ENCODE results near the gene NRXN3.

The NRXN3 gene

GRCh38 chr14:79369359-79370332 is 1199.5 kb downstream of the NRXN3 start:
- TF ChIP-seq GATA2 (IDR thresholded peaks at IDR 0.05; ENCODE audit: low read depth, low read length): no peak
- no peak for TF ChIP-seq GATA3 (IDR thresholded peaks at IDR 0.05; ENCODE audit: low read depth, low read length)

GRCh38 chr14:79370969-79371368 is 1200.8 kb downstream of the NRXN3 start:
- TF ChIP-seq GATA2 (IDR thresholded peaks at IDR 0.05; ENCODE audit: low read depth, low read length): no peak

- TF ChIP-seq GATA2 (IDR thresholded peaks at IDR 0.05; ENCODE audit: low read depth, low read length): no peak
- no peak for TF ChIP-seq GATA3 (IDR thresholded peaks at IDR 0.05; ENCODE audit: low read depth, low read length)
Measured at GRCh38 chr14:79373451-79373850, 1203.3 kb downstream of the NRXN3 start.

GRCh38 chr14:79375356-79375755 is 1205.2 kb downstream of the NRXN3 start:
- TF ChIP-seq GATA2 (IDR thresholded peaks at IDR 0.05; ENCODE audit: low read depth, low read length) (peak; percentile 29; the same call in 1 of the 2 replicates), GATA3 (IDR thresholded peaks at IDR 0.05; ENCODE audit: low read depth, low read length) (no peak)

- TF ChIP-seq GATA3 (IDR thresholded peaks at IDR 0.05; ENCODE audit: low read depth, low read length) (no peak), GATA2 (IDR thresholded peaks at IDR 0.05; ENCODE audit: low read depth, low read length) (no peak)
Measured at GRCh38 chr14:79376557-79376956, 1206.4 kb downstream of the NRXN3 start.

- TF ChIP-seq GATA3 (IDR thresholded peaks at IDR 0.05; ENCODE audit: low read depth, low read length) (no peak), GATA2 (IDR thresholded peaks at IDR 0.05; ENCODE audit: low read depth, low read length) (no peak)
Measured at GRCh38 chr14:79378020-79378419, 1207.8 kb downstream of the NRXN3 start.

- TF ChIP-seq GATA2 (IDR thresholded peaks at IDR 0.05; ENCODE audit: low read depth, low read length): no peak
- no peak for TF ChIP-seq GATA3 (IDR thresholded peaks at IDR 0.05; ENCODE audit: low read depth, low read length)
Measured at GRCh38 chr14:79379266-79379665, 1209.1 kb downstream of the NRXN3 start.

GRCh38 chr14:79383031-79383430 is 1212.9 kb downstream of the NRXN3 start:
- TF ChIP-seq GATA3 (IDR thresholded peaks at IDR 0.05; ENCODE audit: low read depth, low read length) (no peak), GATA2 (IDR thresholded peaks at IDR 0.05; ENCODE audit: low read depth, low read length) (no peak)

- TF ChIP-seq GATA2 (IDR thresholded peaks at IDR 0.05; ENCODE audit: low read depth, low read length) (no peak), GATA3 (IDR thresholded peaks at IDR 0.05; ENCODE audit: low read depth, low read length) (no peak)
Measured at GRCh38 chr14:79383475-79383874, 1213.3 kb downstream of the NRXN3 start.

- TF ChIP-seq GATA2 (IDR thresholded peaks at IDR 0.05; ENCODE audit: low read depth, low read length): no peak
- TF ChIP-seq GATA3 (IDR thresholded peaks at IDR 0.05; ENCODE audit: low read depth, low read length): no peak
Measured at GRCh38 chr14:79395061-79395460, 1224.9 kb downstream of the NRXN3 start.

GRCh38 chr14:79404874-79405511 is 1234.8 kb downstream of the NRXN3 start:
- TF ChIP-seq GATA3 (IDR thresholded peaks at IDR 0.05; ENCODE audit: low read depth, low read length): no peak
- no peak for TF ChIP-seq GATA2 (IDR thresholded peaks at IDR 0.05; ENCODE audit: low read depth, low read length)

- TF ChIP-seq GATA2 (IDR thresholded peaks at IDR 0.05; ENCODE audit: low read depth, low read length) (no peak), GATA3 (IDR thresholded peaks at IDR 0.05; ENCODE audit: low read depth, low read length) (no peak)
Measured at GRCh38 chr14:79405512-79405910, 1235.3 kb downstream of the NRXN3 start.

- TF ChIP-seq GATA3 (IDR thresholded peaks at IDR 0.05; ENCODE audit: low read depth, low read length): no peak
- no peak for TF ChIP-seq GATA2 (IDR thresholded peaks at IDR 0.05; ENCODE audit: low read depth, low read length)
Measured at GRCh38 chr14:79407572-79407971, 1237.4 kb downstream of the NRXN3 start.

- TF ChIP-seq GATA2 (IDR thresholded peaks at IDR 0.05; ENCODE audit: low read depth, low read length) (no peak), GATA3 (IDR thresholded peaks at IDR 0.05; ENCODE audit: low read depth, low read length) (no peak)
Measured at GRCh38 chr14:79408696-79409095, 1238.5 kb downstream of the NRXN3 start.

Measured in SH-SY5Y (cell line).